ENCODE measurements around the gene HOXB6.

HOXB6 gene

DNA sequence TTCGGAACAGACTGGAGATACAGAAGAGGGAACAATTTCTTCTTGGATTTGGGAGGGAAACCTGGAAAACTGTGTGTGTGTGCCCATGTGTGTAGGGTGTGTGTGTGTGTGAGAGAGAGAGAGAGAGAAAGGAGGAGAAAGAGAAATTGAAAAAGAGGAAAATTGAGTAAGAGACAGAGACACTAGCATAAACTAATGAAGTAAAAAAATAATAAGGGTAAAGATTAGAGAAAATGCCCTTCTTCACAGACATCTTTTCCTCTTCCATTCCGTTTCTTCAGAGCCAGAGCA is 46.0 kb downstream of the HOXB6 start:
- no peak overlapping the region for H3K4me3 ChIP-seq (ENCODE audit: control insufficient read depth, low read depth, low read length)
- no peak for DNase-seq (ENCODE audit: low read depth)

DNA sequence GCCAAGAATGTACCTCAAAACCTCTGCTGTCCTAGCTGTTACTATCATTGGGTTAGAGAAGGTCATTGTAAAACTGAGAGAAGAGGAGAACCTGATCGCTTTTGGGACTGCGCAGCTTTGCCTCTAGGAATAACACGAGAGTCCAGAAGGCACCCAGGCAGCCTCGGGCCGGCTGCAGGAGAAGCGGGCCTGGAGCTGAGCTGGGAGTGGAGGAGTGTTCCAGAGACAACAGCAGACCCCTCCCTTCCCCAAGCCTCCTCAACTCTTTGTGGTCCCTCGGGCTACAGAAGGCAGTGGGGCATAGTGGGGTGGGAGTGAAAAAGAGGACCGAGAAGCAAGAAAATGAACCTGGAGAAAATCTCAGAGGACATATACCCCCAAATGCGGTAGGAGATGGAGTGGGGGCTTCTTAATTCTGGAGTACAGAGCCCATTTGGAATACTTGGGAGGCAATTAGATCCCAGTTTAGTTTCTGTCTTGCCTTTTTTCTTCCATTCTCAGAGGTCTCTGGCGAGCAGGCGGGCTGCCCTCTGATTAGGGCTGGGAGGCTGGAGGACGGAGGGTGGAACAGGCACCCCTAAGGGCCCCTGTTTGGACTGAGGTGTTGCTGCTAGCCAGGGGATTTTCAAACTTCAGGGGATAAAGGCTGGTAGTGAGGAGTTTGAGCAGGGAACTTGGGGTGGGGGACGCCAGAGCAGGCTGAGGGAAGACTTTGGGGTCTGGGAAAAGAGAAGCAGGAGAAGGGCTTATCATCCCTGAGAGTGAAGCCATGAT is 46.5 kb downstream of the HOXB6 start:
- TF ChIP-seq, protein P1, sequence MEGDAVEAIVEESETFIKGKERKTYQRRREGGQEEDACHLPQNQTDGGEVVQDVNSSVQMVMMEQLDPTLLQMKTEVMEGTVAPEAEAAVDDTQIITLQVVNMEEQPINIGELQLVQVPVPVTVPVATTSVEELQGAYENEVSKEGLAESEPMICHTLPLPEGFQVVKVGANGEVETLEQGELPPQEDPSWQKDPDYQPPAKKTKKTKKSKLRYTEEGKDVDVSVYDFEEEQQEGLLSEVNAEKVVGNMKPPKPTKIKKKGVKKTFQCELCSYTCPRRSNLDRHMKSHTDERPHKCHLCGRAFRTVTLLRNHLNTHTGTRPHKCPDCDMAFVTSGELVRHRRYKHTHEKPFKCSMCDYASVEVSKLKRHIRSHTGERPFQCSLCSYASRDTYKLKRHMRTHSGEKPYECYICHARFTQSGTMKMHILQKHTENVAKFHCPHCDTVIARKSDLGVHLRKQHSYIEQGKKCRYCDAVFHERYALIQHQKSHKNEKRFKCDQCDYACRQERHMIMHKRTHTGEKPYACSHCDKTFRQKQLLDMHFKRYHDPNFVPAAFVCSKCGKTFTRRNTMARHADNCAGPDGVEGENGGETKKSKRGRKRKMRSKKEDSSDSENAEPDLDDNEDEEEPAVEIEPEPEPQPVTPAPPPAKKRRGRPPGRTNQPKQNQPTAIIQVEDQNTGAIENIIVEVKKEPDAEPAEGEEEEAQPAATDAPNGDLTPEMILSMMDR (IDR thresholded peaks at IDR 0.05; ENCODE audit: control insufficient read depth, insufficient read depth, low read depth, low read length, missing control alignments): no peak
- no peak for DNase-seq (ENCODE audit: low read depth)
- no peak overlapping the region for H3K4me3 ChIP-seq (ENCODE audit: control insufficient read depth, low read depth, low read length)

More for the DNA sequence above, 46.0 kb downstream of the HOXB6 start:
- TF ChIP-seq, protein P1 (IDR thresholded peaks at IDR 0.05; ENCODE audit: control insufficient read depth, insufficient read depth, low read depth, low read length, missing control alignments): no peak

DNA sequence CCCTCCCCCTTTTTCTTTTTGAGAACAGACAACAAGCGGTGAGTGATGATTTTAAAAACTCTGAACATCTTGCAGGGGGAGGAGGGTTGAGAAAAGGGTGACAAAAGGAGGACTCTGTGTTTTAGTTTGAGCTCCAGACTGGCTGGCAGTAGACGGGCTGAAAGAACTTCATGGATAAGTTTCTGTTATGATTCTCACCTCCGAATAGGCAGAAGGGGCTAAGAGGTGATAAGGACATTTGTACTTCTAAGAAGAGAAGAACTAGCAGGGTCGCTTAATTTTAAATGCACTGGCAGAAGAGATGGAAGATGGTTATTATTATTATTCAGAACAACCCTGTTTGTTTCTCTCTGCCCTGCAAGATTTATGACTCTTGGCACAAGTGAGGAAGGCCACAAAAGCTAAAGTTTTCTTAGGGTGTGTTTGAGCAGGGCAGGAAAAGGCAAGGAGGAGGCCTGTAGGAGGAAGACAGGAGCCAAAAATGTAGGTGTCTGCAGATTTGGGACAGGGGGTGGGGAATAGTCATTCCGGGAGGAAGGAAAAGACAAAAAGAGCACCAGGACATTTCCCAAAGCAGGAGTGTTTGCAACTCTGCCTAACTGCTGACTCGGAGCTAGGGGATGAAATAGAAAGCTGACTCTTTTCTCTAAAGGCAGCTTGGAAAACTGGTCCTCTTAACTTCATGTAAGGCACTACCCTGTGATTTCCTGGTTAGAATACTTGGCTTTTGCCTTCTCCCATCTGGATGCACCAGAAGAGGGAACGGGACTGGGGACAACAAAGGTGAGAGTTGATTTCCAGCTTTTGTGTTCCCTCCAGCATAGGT is 48.0 kb downstream of the HOXB6 start:
- TF ChIP-seq, protein P1 (IDR thresholded peaks at IDR 0.05; ENCODE audit: control insufficient read depth, insufficient read depth, low read depth, low read length, missing control alignments): no peak
- no peak overlapping the region for H3K4me3 ChIP-seq (ENCODE audit: control insufficient read depth, low read depth, low read length)
- DNase-seq (ENCODE audit: low read depth): no peak

DNA sequence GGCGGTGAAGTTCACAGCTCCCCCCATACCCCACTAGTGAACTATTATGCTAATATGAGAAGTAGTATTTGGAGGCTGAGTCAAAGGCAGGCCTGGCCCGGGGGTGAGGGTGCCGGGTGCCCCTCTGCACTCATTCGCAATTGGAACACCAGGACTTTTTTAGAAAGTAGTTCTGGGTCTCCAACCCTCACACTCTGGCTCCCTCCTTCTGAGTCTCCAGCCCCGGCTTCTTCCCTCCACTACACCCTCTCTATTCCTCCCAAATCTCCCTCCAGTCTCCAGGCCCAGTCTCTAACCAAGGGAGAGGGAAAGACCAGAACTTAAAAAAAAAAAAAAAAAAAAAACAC is 48.6 kb downstream of the HOXB6 start:
- H3K4me3 ChIP-seq (ENCODE audit: control insufficient read depth, low read depth, low read length): no peak overlapping the region
- TF ChIP-seq, protein P1 (IDR thresholded peaks at IDR 0.05; ENCODE audit: control insufficient read depth, insufficient read depth, low read depth, low read length, missing control alignments): no peak

DNA sequence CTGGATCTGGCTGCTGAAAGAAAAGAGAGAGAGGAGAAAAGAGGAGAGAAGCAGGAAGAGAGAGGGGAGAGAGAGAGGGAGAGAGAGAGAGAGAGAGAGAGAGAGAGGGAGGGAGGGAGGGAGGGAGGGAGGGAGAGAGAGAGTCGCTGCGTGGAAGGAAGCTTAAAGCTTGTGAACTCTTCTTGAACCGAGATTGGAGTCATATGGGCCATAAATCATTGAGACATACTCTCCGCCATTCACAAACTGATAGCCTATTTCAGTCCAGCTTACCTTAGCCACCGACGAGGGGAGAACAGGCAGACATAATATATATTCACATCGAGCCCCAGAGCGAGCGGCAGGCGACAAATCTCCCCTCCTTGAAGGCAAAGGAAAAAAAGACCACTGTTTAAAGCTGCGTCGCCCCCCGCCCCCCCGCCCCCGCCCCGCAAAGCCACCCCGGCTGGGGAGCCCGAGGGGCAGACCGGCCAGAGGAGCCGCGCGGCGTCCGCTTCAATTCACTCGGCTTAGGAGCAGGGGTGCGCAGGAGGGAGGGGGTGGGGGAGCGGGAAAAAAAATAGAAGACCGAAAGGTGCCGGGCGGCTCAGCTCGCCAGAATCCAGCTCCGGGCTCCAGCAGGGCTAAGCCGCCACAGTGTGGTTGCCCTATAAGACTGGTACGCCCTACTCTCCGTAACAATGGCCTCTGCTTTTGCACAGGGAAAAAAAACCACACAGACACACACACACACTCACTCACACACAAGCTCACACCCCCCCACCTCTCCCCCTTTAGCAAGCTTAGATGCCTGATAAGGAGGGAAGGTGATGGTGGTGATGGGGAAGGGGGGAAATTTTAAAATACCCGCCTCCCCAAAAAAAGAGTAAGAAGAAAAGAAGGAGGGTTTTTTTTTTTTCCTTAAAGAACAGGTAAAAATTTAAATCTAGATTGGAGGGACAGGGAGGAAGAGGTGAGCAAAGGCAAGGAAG is 49.2 kb downstream of the HOXB6 start:
- TF ChIP-seq, protein P1 (IDR thresholded peaks at IDR 0.05; ENCODE audit: control insufficient read depth, insufficient read depth, low read depth, low read length, missing control alignments): no peak
- DNase-seq (ENCODE audit: low read depth): peak; percentile 59
- H3K4me3 ChIP-seq (ENCODE audit: control insufficient read depth, low read depth, low read length): no peak overlapping the region

More for the DNA sequence above, 48.6 kb downstream of the HOXB6 start:
- DNase-seq (ENCODE audit: low read depth): no peak

All from AG09309 (cell line).